ENCODE data around the gene SLC13A5.

- TF ChIP-seq, protein P1, sequence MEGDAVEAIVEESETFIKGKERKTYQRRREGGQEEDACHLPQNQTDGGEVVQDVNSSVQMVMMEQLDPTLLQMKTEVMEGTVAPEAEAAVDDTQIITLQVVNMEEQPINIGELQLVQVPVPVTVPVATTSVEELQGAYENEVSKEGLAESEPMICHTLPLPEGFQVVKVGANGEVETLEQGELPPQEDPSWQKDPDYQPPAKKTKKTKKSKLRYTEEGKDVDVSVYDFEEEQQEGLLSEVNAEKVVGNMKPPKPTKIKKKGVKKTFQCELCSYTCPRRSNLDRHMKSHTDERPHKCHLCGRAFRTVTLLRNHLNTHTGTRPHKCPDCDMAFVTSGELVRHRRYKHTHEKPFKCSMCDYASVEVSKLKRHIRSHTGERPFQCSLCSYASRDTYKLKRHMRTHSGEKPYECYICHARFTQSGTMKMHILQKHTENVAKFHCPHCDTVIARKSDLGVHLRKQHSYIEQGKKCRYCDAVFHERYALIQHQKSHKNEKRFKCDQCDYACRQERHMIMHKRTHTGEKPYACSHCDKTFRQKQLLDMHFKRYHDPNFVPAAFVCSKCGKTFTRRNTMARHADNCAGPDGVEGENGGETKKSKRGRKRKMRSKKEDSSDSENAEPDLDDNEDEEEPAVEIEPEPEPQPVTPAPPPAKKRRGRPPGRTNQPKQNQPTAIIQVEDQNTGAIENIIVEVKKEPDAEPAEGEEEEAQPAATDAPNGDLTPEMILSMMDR (conservative IDR thresholded peaks at IDR 0.05; ENCODE audit: low read length): no peak
- no peak for TF ChIP-seq EZH2phosphoT487 (IDR thresholded peaks at IDR 0.05; ENCODE audit: borderline replicate concordance)
These were observed 61.7 kb downstream of the SLC13A5 start, which contains the start of the genes C17orf100 and MED31 for GRCh38 chr17:6651354-6651918.
